Measurements from ENCODE around the gene TTLL10.
A peak's percentile ranks its signal among the peaks of the same experiment; 100 is the strongest.

TTLL10 gene

GRCh38 chr1:1233567-1233892, 59.9 kb downstream of the TTLL10 start:
- DNase-seq: no peak

- DNase-seq: no peak
Observed at GRCh38 chr1:1234180-1234808, 60.6 kb downstream of the TTLL10 start.

GRCh38 chr1:1235016-1235744, 61.5 kb downstream of the TTLL10 start:
- no peak for DNase-seq

- no peak for DNase-seq
Observed at GRCh38 chr1:1236176-1236763, 62.6 kb downstream of the TTLL10 start.

- DNase-seq: no peak
Observed at GRCh38 chr1:1236945-1237873, 63.5 kb downstream of the TTLL10 start.

GRCh38 chr1:1237874-1238701, 64.4 kb downstream of the TTLL10 start:
- peak in 1 of 51 donors; percentile 10 for DNase-seq

GRCh38 chr1:1238702-1239178, 65.1 kb downstream of the TTLL10 start:
- DNase-seq: no peak

- DNase-seq: no peak
Observed at GRCh38 chr1:1239227-1239613, 65.5 kb downstream of the TTLL10 start.

- DNase-seq: no peak
Observed at GRCh38 chr1:1239614-1240347, 66.1 kb downstream of the TTLL10 start.

GRCh38 chr1:1240348-1240732, 66.7 kb downstream of the TTLL10 start:
- DNase-seq: no peak

- no peak for DNase-seq
Observed at GRCh38 chr1:1240822-1241587, 67.3 kb downstream of the TTLL10 start.

GRCh38 chr1:1241588-1242219, 68.0 kb downstream of the TTLL10 start:
- no peak for DNase-seq

- DNase-seq: no peak
Observed at GRCh38 chr1:1242461-1243265, 69.0 kb downstream of the TTLL10 start.

- no peak for DNase-seq
Observed at GRCh38 chr1:1243266-1243660, 69.6 kb downstream of the TTLL10 start.

GRCh38 chr1:1243807-1244191, 70.1 kb downstream of the TTLL10 start:
- DNase-seq: no peak

GRCh38 chr1:1244192-1244811, 70.6 kb downstream of the TTLL10 start:
- no peak for DNase-seq

GRCh38 chr1:1245178-1245816, 71.6 kb downstream of the TTLL10 start:
- DNase-seq: no peak
